EH (cell line): ENCODE results near the gene CLN6.
A peak's percentile ranks its signal among the peaks of the same experiment; 100 is the strongest.
"Not testable (repeated sequence)": the region's sequence is repeated elsewhere in the genome, so short reads cannot be mapped to it uniquely, and the experiment has no call there.

Source experiments
- DNase-seq: peaks from one replicate; pipeline ENCODE4 v3.0.0-alpha.2; 2015; ENCODE audit warnings: low read depth

The CLN6 gene

DNA sequence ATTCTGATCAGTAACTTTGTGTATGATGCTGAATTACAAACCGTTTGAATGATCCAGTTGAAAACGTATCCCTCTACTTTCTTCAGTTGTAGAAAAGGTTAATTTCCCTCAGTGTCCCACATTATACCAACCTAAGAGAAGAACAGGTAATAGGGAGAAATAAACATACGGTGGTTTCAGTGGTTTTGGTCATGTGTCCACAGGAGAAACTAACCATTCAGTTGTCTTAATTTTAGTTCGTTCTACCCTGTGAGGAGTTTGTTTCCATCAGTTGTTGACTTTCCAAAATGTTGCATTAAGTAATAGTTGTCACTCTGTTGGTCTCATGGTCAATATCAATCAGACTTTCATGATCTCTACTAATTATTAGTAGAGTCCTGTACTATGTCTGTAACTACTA lies 39.5 kb downstream of the CLN6 start:
- DNase-seq = no peak

DNA sequence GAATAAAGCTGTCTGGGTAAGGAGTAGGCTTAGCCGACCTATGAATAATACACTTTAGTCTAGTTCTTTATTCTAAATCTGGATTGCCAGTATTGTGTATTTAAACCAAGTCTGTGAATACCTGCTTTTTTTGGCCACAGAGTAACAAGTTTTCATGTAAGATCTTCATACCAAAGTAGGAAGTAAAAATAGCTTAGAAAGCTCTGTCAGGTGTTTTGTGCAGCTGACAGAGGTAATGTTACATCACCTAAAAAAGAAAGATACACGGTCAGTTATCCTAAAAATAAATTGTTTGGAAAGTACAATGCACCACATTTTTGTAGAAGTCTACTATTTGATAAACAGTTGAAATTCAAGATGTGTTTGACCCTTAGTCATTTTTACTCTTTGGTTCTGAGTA lies 40.9 kb downstream of the CLN6 start:
- no peak for DNase-seq

DNA sequence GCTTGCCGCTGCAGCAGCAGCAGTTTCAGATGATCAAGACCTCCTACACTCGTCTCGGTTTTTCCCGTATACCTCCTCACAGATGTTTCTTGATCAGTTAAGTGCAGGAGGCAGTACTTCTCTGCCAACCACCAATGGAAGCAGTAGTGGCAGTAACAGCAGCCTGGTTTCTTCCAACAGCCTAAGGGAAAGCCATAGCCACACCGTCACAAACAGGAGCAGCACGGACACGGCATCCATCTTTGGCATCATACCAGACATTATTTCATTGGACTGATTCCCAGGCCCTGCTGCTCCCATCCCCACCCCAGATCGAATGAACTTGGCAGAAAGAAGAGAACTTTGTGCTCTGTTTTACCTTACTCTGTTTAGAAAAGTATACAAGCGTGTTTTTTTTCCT lies 42.0 kb downstream of the CLN6 start:
- DNase-seq = peak; percentile 88

DNA sequence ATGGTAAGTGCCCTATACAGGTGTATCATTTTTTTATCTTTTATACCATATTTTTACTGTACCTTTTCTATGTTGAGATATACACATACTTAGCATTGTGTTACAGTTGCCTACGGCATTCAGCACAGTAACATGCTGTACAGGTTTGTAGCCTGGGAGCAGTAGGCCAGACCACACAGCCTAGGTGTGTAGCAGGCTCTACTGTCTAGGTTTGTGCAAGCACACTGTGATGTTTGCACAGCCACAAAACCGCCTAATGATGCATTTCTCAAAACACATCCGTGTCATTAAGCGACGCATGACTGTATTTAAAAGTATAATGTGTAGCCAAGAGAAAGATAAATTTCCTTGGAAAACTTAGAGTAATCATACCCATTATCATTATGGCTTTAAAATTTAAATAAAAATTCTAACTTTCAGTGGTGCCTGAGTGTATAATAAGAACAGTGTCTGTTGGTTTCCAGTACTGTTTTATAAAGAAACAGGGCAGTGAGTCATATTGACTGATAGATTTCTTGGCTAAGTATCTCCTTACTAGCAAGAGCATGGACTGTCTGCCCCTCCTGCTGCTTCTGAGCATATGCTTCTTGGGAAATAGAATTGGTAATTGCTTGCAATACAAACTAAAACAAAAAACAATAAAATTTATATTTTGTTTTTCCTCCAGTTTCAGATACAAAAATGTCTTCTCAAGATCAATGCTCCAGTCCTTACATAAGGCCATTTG lies 42.7 kb downstream of the CLN6 start:
- peak; percentile 71 for DNase-seq

DNA sequence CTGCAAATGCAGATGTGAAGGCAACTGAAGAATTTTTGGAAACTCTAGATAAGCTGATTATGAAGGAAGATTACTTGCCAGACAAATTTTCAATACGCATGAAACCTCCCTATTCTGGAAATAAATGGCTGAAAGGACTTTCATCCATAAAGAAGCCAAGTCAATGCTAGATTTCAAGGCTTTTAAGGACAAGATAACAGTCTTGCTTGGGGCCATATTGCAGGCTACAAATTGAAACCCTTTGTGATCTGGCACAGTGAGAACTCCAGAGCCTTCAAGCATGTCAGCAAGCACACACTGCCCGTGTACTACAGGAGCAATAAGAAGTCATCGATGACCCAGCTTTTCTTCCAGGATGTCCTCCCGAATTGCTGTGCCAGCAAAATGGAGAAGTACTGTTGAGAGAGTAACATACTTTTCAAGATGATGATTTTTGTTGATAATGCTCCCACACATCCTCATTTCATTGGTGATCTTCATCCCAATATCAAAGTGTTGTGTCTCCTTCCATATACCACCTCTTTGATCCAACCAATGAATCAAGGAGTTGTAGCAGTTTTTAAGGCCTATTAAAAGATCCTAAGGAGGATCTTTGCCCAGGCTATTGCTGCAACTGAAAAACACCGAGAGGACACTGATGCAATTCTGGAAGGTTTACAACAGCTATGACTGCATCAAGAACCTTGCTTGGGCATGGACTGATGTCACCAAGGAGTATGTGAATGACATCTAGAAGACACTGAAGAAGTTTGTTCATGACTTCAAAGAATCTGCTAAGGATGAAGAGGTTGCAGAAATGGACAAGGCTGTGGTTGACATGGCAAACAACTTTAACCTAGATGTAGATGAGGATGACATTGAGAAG lies 44.7 kb downstream of the CLN6 start:
- DNase-seq = no peak

DNA sequence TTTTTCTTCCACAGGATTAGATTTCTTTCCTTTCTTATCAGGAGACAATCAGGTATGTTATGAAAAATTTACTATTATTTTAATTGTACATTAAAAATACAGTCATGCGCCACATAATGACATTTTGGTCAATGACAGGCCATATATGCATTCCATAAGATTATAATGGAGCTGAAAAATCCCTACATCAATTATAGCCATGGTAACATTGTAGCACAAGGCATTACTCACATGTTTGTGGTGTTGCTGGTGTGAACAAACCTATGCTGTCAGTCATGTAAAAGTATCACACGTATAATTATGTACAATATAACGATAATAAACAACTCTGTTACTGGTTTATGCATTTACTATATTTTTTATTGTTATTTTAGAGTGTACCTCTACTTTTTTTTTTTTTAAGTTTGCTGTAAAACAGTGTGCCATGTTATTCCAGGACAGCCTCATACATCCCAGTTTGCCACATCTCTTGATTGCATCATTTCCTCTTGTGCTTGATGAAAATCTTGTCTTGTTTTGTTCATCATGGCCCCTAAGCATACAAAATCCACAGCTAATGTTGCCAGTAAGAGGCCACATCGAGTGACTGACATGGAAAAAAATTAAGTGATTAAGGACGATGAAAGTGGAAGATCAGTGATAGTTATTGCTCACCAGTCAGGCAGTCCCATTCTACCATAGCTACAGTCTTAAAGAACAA lies 45.8 kb downstream of the CLN6 start:
- DNase-seq = peak; percentile 52

DNA sequence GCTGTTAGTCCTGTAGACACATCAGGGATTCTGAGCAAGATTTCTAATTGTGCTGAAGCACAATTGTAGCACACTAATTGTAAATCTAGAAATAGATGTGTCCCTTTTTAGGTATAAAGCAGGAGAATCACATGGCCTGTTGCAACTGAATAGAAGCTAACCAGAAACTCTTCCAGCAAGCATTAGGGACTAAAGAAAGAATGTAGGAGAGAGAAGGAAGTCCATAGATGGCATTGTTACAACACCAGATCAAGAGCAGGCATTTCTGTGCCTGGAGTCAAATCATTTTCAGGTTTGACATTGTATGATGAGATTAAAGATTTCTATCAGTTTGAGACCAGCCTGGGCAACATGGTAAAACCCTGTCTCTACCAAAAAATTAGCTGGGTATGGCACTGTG lies 51.8 kb downstream of the CLN6 start:
- DNase-seq = peak; percentile 68

DNA sequence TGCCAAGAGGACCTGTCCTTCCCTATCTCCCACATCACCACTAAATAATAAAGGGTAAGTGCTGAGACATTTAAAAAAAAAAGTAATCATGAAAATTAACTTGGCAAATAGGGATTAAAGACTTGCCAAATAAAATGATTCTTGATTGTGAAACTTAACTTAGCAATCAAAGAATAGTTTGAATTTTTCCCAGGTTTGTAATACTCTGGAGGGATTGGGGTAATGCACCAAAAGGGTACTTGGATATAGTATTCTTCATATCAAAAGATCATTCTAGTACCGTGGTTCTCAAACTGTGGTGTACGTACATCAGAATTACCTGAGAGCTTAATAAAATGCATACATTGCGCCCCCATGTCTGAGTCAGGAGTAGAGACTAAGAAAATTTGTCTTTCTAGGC lies 52.9 kb downstream of the CLN6 start:
- DNase-seq = peak; percentile 44

DNA sequence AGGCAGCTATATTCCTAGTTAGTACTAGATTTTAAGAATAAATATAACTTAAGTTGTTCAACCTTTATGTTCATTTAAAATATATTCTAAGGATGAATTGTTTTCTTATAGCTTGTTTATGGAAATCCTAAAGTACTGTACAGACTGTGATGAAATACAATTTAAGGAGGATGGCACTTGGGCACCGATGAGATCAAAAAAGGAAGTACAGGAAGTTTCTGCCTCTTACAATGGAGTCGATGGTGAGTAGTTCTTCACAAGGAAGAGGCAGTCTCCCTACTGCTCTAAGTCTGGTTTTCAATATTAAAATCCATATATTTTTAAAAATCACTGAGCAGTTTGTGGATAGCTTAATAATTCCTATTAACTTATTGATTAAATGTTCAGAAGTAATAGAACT lies 54.0 kb downstream of the CLN6 start:
- DNase-seq = no peak

DNA sequence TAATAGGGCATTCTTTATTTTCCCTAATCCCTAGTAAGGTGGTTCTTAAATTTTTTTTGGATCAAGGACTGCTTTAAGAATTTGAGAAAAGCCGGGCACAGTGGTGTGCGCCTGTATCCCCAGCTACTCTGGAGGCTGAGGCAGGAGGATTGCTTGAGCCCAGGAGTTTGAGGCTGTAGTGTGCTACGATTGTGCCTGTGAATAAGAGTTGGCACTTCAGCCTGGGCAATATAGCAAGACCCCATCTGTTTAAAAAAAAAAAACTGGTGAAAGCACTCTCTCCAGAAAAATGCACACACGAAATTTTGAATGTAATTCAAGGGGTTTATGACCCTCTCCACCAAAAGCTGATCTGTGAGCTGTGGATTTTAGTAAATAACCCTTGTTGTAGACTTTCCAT lies 56.4 kb downstream of the CLN6 start:
- DNase-seq = no peak

DNA sequence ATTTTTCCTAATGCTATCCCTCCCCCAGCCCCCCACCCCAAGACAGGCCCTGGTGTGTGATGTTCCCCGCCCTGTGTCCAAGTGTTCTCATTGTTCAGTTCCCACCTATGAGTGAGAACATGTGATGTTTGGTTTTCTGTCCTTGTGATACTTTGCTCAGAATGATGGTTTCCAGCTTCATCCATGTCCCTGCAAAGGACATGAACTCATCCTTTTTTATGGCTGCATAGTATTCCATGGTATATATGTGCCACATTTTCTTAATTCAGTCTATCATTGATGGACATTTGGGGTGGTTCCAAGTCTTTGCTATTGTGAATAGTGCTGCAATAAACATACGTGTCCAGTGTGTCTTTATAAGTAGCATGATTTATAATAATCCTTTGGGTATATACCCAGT lies 57.5 kb downstream of the CLN6 start:
- DNase-seq = not testable (repeated sequence)

DNA sequence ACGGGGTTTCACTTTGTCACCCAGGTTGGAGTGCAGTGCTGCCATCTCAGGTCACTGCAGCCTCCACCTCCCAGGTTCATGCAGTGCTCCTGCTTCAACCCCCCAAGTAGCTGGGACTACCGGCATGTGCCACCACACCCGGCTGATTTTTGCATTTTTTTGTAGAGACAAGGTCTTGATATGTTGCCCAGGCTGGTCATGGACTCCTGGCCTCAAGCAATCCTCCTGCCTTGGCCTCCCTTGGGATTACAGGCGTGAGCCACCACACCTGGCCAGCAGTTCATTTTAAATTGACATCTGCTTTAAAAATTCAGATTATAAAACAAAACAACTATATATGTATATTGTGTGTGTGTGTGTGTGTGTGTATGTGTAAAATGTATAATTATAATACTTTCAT lies 62.7 kb downstream of the CLN6 start:
- DNase-seq = no peak

DNA sequence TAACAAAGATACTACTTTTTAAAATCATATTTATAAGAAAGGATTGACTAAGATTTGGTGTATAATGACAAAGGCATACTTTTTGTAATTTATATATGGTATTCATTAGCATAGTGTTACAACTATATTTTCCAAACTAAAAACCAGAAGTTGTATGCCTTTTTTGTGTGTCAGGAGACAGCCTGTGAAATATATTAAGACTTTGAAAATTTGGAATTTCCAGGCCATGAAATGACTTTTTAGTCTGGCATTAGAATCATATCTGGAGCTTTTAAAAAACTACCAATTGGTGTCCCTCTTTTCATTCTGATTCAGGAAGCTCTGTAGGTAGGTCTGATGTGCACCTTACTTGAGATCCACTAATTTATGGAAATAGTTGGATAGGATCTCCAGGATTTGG lies 66.3 kb downstream of the CLN6 start:
- no peak for DNase-seq

DNA sequence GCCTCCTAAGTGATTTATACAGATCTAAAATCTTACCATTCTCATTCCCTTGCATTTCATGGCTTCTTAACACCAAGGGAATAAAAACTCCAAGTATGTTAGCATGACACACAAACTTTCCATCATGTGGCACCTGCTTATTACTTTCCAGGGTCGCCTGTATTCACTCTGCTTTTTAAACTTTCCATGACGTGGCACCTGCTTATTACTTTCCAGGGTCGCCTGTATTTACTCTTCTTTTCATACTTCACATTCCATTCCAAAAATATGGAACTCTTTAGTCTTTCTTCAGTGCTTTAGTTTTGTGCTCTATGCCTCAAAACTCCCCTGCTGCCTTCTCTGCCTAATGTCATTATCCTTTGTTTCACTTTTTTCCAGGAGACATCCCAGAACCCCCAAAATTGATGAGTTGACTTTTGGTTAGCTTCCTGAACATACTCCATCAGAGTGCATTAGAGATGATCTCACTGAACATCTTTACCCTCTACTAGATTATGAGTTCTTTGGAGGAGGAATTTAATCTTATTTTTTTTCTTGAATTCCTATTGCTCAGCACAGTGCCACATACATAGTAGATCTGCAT lies 71.4 kb downstream of the CLN6 start:
- DNase-seq = peak; percentile 45

DNA sequence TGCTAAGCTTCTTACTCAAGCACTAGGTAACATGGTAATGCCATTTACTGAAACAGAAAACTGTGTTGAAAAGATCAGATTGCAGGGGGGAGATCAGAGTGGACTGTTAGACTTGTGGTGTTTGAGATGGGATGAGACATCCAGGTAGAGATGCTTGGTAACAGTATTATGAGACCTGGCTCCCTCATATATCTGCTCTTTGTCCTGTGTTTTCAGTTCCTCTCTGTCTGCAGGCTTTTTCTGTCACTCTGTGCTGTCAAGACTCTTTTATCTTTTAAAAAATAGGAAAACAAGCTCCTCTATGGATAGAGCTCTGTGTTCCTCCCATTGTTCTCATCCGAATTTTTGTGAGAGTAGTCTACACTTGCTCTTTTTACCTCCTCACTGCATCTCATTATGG lies 72.5 kb downstream of the CLN6 start:
- DNase-seq = no peak
